Measurements from ENCODE around the gene MAP3K21.

GRCh38 chr1:233376382-233377110, 49.0 kb downstream of the MAP3K21 start:
- TF ChIP-seq CTCF (IDR thresholded peaks at IDR 0.05) = no peak
- no peak for TF ChIP-seq POLR2A (IDR thresholded peaks at IDR 0.05)
